Measurements from ENCODE around the gene RTL10. TPM values are rescaled to one million over a fixed set of nuclear protein-coding genes. Genes with fewer than 3 reads are reported as not detected.

RTL10 gene
- total and polyA plus RNA-seq, 2 of the 13 experiments (the other 11 are each of a cell fraction or from before 2014, with no cell fraction given), result 14.1 to 15.8 TPM

GRCh38 chr22:19873960-19874306 lies 19.3 kb upstream of the RTL10 start:
- ATAC-seq, result no peak
- BruUV-seq (replicated peaks), result no TSS peak
- H3K36me3 ChIP-seq (replicated peaks in 1 of 2; ENCODE audit: control insufficient read depth in 1 of 2, insufficient read depth in 2 of 2, low read length in 2 of 2), result no peaks in the 10 kb centered on the region
- TF ChIP-seq ZNF577 (CRISPR knock-in tag; IDR thresholded peaks at IDR 0.05; ENCODE audit: borderline replicate concordance, low read depth) (no peak), HNF4A (CRISPR knock-in tag; IDR thresholded peaks at IDR 0.05) (no peak), ZNF703 (CRISPR knock-in tag; IDR thresholded peaks at IDR 0.05; ENCODE audit: borderline replicate concordance) (no peak), U2AF1 (optimal IDR thresholded peaks at IDR 0.05; ENCODE audit: low read depth, low read length) (no peak), SNRNP70 (IDR thresholded peaks at IDR 0.05; ENCODE audit: low read depth, low read length) (no peak), ARNT2 (CRISPR knock-in tag; IDR thresholded peaks at IDR 0.05; ENCODE audit: low read depth) (no peak), ZNF878 (CRISPR knock-in tag; IDR thresholded peaks at IDR 0.05) (no peak), SIX4 (CRISPR knock-in tag; IDR thresholded peaks at IDR 0.05) (no peak)
- FAIRE-seq, result no peak
- in situ Hi-C loops (cut with HindIII; ENCODE audit: extremely low pct_ligation_motif_present, low pct_unique_long_range_greater_than_20kb), result no loop called here
- no peak overlapping the region for H3K9ac ChIP-seq (ENCODE audit: insufficient read depth, low read depth, low read length)
- no peak overlapping the region for H2AFZ ChIP-seq (ENCODE audit: low read length)
- no peaks in the 10 kb centered on the region for H3K27me3 ChIP-seq (ENCODE audit: control insufficient read depth in 1 of 2, insufficient read depth in 2 of 2, low read length in 2 of 2)
- ChIA-PET POLR2A (no interaction called here), CTCF (ENCODE audit: low intra/inter-chr PET ratio, low total read pairs) (no interaction called here)
- peaks cover 26% of the 10 kb centered on the region for H3K4me1 ChIP-seq (ENCODE audit: insufficient read depth, low read length)
- no peaks in the 10 kb centered on the region for H3K79me2 ChIP-seq (ENCODE audit: insufficient read depth, low read length)
- no peak overlapping the region for H3K4me3 ChIP-seq (replicated peaks in 1 of 3; ENCODE audit: insufficient read depth in 1 of 3, low read depth in 2 of 3, low read length in 3 of 3)
- no peaks in the 10 kb centered on the region for H4K20me1 ChIP-seq (ENCODE audit: insufficient read depth, low read length)
- intact Hi-C loops (cut with micrococcal nuclease; ENCODE audit: unreplicated experiment), result no loop called here
- DNase-seq (ENCODE audit: low spot score), result no peak
- no peaks in the 10 kb centered on the region for H3K9me3 ChIP-seq (ENCODE audit: low read length)
- H3K4me2 ChIP-seq (ENCODE audit: low read depth, low read length), result no peak overlapping the region
- no peak overlapping the region for H3K27ac ChIP-seq (ENCODE audit: extremely low read length, insufficient read depth, low read length)
- 87% methylated on average over 3 of the region's 7 CpGs for WGBS (ENCODE audit: low lambda C conversion rate)

DNA sequence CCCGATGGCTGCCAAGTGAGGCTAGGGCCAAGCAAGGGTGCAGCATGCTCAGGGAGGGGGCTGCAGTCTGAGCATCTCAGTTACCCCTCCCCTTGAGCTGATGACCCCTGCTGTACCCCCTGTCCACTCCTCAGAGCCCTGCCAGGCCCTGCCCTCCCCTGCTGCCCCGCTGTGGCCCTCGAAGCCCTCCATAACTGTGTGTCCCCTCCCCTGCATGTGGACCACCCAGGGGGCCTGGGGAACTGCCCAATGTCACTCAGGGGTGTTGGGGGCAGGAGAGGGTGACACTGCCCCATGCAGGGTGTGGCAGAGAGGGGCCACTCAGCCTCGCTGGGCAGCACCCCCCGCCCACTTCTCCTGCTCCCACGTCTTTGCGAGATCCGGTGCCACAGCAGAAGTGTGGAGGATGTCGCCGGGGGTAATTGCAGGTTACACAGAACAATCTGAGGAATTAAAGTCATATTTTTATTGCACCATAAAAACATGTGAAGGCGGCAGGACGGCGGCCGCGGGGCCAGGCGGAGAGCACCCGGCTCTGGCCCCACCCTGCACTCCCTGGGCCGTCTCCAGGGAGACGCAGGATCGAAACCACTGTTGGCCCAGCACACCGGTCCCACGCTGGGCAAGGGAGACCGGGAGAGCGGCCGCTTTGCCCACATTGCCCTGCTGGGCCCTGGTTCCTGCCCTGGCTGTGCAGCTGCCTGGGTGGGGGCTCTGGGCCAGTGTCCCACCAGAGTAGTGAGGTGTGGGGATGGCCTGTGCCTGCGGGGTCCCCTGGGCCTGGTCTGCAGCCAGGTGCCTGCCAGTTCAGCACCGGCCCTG lies 18.7 kb upstream of the RTL10 start:
- Histone ChIP-seq H3K36me3 (replicated peaks in 1 of 2; ENCODE audit: control insufficient read depth in 1 of 2, insufficient read depth in 2 of 2, low read length in 2 of 2) (no peaks in the 10 kb centered on the region), H4K20me1 (ENCODE audit: insufficient read depth, low read length) (no peaks in the 10 kb centered on the region), H3K4me3 (replicated peaks in 1 of 3; ENCODE audit: insufficient read depth in 1 of 3, low read depth in 2 of 3, low read length in 3 of 3) (no peak overlapping the region), H3K4me2 (ENCODE audit: low read depth, low read length) (no peak overlapping the region), H3K9me3 (ENCODE audit: low read length) (no peaks in the 10 kb centered on the region), H3K9ac (ENCODE audit: insufficient read depth, low read depth, low read length) (no peak overlapping the region), H2AFZ (ENCODE audit: low read length) (no peak overlapping the region), H3K4me1 (ENCODE audit: insufficient read depth, low read length) (peaks cover 31% of the 10 kb centered on the region), H3K79me2 (ENCODE audit: insufficient read depth, low read length) (no peaks in the 10 kb centered on the region), H3K27me3 (ENCODE audit: control insufficient read depth in 1 of 2, insufficient read depth in 2 of 2, low read length in 2 of 2) (no peaks in the 10 kb centered on the region), H3K27ac (ENCODE audit: extremely low read length, insufficient read depth, low read length) (no peak overlapping the region)
- ATAC-seq, result no peak
- no peak for FAIRE-seq
- ChIA-PET CTCF (ENCODE audit: low intra/inter-chr PET ratio, low total read pairs) (no interaction called here), POLR2A (no interaction called here)
- DNase-seq (ENCODE audit: low spot score), result no peak
- no TSS peak for BruUV-seq (replicated peaks)
- 91% methylated on average over 20 of the region's 27 CpGs for WGBS (ENCODE audit: low lambda C conversion rate)
- TF ChIP-seq TBP (CRISPR knock-in tag; IDR thresholded peaks at IDR 0.05) (no peak), RXRA (CRISPR knock-in tag; IDR thresholded peaks at IDR 0.05) (no peak), ZBTB26 (CRISPR knock-in tag; IDR thresholded peaks at IDR 0.05; ENCODE audit: borderline replicate concordance) (no peak), ZNF101 (CRISPR knock-in tag; IDR thresholded peaks at IDR 0.05; ENCODE audit: borderline replicate concordance, low read depth) (no peak), ZFP82 (CRISPR knock-in tag; IDR thresholded peaks at IDR 0.05; ENCODE audit: borderline replicate concordance) (no peak), SALL2 (CRISPR knock-in tag; IDR thresholded peaks at IDR 0.05) (no peak)
- TF ChIP-seq, protein P1, sequence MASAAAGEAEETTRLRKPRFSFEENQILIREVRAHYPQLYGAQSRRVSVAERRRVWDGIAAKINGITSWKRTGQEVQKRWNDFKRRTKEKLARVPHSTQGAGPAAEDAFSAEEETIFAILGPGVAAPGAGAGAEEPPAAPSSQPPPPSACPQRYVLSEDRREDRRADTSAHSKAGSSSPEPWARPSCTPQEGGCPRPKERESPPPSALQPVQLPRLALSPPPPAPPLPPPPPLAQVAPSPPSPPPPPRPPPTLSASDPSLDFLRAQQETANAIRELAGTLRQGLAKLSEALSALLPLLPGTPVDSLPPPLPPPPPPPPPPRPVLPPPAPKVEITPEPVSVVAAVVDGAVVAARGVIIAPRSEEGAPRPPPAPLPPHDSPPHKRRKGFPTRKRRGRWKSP (CRISPR knock-in tag; IDR thresholded peaks at IDR 0.05), result no peak
- in situ Hi-C loops (cut with HindIII; ENCODE audit: extremely low pct_ligation_motif_present, low pct_unique_long_range_greater_than_20kb), result no loop called here
- intact Hi-C loops (cut with micrococcal nuclease; ENCODE audit: unreplicated experiment), result no loop called here

All from HepG2 (cell line).